GM12878 (cell line): ENCODE data around the gene ARMC8.

Experiments
- CHD4 ChIP-seq: fragments of 200-600 bp; sonication (generic); IDR thresholded peaks from 2 replicates; pipeline ENCODE4 v1.6.1; 2016; ENCODE audit warnings: mild to moderate bottlenecking
- CTCF ChIP-seq, 3 experiments: IDR thresholded peaks in 2 of 3; conservative IDR thresholded peaks in 1 of 3; 2 replicates each; pipeline ENCODE4 v1.5.1; 2011; ENCODE audit warnings: low read depth in 3 of 3, low read length in 3 of 3, mild to moderate bottlenecking in 3 of 3, control low read depth in 2 of 3, moderate library complexity in 2 of 3, inconsistent platforms in 1 of 3, mixed read lengths in 1 of 3; ENCODE audit not compliant: control insufficient read depth in 2 of 3, insufficient read depth in 1 of 3; ENCODE audit errors: extremely low read depth in 1 of 3
- POLR2AphosphoS5 ChIP-seq: IDR thresholded peaks from 2 replicates; pipeline ENCODE4 v1.6.1; 2011; ENCODE audit warnings: mild to moderate bottlenecking, low read length, inconsistent platforms
- RELB ChIP-seq: fragments of 450-650 bp; IDR thresholded peaks from 2 replicates; pipeline ENCODE4 v1.6.1; 2017; ENCODE audit warnings: low read depth, mild to moderate bottlenecking, moderate library complexity

DNA sequence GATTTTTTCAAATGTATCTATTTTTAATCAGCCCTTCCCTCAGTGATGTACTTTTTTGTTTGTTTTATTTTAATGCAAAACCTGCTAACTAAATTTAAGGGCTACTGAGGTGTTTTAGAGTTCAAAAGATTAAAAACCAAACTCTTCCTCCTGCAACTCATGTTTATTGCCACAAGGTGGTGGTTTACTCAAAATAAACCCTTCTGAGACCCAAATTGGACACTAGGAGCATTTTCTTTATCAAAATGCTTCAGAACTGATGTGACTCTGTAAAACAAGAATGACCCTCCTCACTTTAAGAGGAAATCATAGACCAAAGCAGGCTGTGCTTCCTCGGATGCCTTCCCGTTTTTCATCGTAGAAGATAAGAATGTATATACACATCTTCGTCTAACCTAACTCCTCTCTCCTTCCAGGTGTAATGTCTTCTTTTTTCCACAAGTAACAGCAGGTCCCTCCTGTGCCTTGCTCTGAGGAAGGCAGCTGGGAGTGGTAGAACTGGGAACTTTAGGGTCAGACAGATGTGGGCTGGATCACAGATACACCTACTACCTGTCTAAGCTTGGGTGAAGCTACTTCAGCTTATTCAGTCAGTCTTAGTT lies 145.5 kb downstream of the ARMC8 start:
- TF ChIP-seq POLR2AphosphoS5 (no peak), CTCF (IDR thresholded peaks at IDR 0.05 in 2 of 3, conservative IDR thresholded peaks at IDR 0.05 in 1 of 3; ENCODE audit: control insufficient read depth in 2 of 3, extremely low read depth in 1 of 3, insufficient read depth in 1 of 3, low read depth in 3 of 3, low read length in 3 of 3) (peak; percentile 24 to 49 (median 42); a peak in 5 of 6 replicates), RELB (no peak), CHD4 (no peak)
